ENCODE measurements around the gene SDHAF4.

DNA sequence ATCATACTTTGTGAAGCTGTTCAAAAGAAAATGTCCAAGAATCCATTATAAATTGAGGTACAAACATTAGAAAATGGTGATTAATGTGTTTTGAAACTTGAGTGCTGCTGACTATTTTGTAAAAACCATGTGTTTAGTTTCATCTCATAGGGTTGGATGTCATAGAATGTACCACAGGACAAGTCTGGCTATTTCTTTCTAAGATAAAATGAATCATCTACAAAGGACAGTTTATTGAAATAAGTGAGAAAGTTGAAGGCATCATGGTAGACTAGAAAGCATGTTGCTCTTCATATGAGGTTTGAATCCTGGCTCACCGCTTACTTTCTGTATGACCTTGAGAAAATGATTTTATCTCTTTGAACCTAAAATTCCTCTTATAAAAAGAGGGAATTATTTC, 71.7 kb downstream of the SDHAF4 start:
- no peak for TF ChIP-seq BRCA1 (IDR thresholded peaks at IDR 0.05; ENCODE audit: low read depth, low read length)
- TF ChIP-seq SPI1 (IDR thresholded peaks at IDR 0.05; ENCODE audit: borderline replicate concordance, insufficient read depth, low read depth, low read length) = no peak
- TF ChIP-seq, protein P1, sequence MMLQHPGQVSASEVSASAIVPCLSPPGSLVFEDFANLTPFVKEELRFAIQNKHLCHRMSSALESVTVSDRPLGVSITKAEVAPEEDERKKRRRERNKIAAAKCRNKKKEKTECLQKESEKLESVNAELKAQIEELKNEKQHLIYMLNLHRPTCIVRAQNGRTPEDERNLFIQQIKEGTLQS (IDR thresholded peaks at IDR 0.05; ENCODE audit: borderline replicate concordance, extremely low read depth, low read depth, low read length) = no peak
- TF ChIP-seq GABPA (IDR thresholded peaks at IDR 0.05; ENCODE audit: low read depth) = no peak
- no peak for TF ChIP-seq DPF2 (IDR thresholded peaks at IDR 0.05)
- TF ChIP-seq BHLHE40 (IDR thresholded peaks at IDR 0.05; ENCODE audit: borderline replicate concordance in 1 of 2, low read depth in 2 of 2, low read length in 1 of 2) = no peak
- TF ChIP-seq, protein P2, sequence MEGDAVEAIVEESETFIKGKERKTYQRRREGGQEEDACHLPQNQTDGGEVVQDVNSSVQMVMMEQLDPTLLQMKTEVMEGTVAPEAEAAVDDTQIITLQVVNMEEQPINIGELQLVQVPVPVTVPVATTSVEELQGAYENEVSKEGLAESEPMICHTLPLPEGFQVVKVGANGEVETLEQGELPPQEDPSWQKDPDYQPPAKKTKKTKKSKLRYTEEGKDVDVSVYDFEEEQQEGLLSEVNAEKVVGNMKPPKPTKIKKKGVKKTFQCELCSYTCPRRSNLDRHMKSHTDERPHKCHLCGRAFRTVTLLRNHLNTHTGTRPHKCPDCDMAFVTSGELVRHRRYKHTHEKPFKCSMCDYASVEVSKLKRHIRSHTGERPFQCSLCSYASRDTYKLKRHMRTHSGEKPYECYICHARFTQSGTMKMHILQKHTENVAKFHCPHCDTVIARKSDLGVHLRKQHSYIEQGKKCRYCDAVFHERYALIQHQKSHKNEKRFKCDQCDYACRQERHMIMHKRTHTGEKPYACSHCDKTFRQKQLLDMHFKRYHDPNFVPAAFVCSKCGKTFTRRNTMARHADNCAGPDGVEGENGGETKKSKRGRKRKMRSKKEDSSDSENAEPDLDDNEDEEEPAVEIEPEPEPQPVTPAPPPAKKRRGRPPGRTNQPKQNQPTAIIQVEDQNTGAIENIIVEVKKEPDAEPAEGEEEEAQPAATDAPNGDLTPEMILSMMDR (IDR thresholded peaks at IDR 0.05 in 2 of 3, conservative IDR thresholded peaks at IDR 0.05 in 1 of 3; ENCODE audit: control insufficient read depth in 2 of 3, extremely low read depth in 1 of 3, insufficient read depth in 1 of 3, low read depth in 3 of 3, low read length in 3 of 3) = no peak
- TF ChIP-seq BCL11A (IDR thresholded peaks at IDR 0.05; ENCODE audit: low read depth, low read length) = no peak
- TF ChIP-seq EP300 (IDR thresholded peaks at IDR 0.05; ENCODE audit: borderline replicate concordance in 1 of 2, control insufficient read depth in 1 of 2, low read depth in 2 of 2, low read length in 2 of 2) = no peak
- TF ChIP-seq CBX3 (IDR thresholded peaks at IDR 0.05; ENCODE audit: borderline replicate concordance, low read depth) = no peak
- TF ChIP-seq TAF1 (IDR thresholded peaks at IDR 0.05; ENCODE audit: borderline replicate concordance, low read depth, low read length) = no peak
